PC-9 (cell line): ENCODE results near the gene FAM193A.

Experiments
- CTCF ChIP-seq: fragments of 200-600 bp; sonication (generic); conservative IDR thresholded peaks from 2 replicates; pipeline ENCODE4 v1.6.1; 2017; ENCODE audit warnings: mixed run types, antibody characterized with exemption, mild to moderate bottlenecking, moderate library complexity
- EZH2 ChIP-seq: fragments of 200-600 bp; sonication (generic); IDR thresholded peaks from 2 replicates; pipeline ENCODE4 v1.8.0; 2017; ENCODE audit warnings: antibody characterized with exemption, low read depth

- TF ChIP-seq CTCF (no peak), EZH2 (no peak)
Measured at GRCh38 chr4:2624782-2625530, 88.5 kb downstream of the FAM193A start.
